22Rv1 (cell line): ENCODE results near the gene ADGRA3.

Experiments
- ZFX ChIP-seq: fragments of 450-650 bp; IDR thresholded peaks from 2 replicates; pipeline ENCODE4 v1.6.1; 2017; ENCODE audit warnings: antibody characterized with exemption, borderline replicate concordance
- TF ChIP-seq, protein P1 (sequence below): fragments of 450-650 bp; IDR thresholded peaks from 2 replicates; pipeline ENCODE4 v1.5.1; 2017; ENCODE audit warnings: mild to moderate bottlenecking

DNA sequence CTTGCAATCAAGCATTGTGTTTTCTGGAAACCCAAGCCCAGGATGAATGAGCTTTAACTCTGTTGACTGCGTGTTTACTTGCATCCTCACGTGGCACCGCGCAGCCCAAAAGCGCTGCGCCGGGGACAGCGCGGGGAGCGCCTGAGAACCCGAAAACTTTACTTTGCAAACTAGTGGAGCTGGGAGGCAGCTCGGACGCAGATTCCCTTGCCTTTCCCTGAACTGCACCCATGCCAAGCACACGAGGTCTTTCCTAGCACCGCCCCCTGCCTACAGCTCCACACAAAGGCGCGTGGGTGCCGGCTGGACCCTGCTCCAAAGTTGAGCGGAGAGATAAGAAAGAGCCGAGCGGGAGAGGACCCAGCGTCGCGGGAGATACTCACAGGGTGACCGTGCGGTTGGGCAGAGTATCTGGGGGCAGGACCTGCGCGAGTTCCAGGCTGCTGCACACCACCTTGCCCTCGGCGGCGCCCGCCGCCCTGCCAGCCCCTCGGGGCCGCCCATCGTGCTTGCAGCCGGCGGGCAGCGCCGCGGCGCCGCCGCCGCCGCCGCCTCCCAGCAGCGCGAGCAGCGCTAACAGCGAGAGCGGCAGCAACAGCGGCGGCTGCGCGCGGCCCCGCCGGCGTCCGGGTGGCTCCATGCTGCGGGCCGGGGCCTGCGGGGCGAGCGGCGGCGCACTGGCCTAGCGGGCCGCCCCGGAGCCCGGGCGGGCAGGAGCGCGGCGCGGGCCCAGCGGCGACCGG, 550 bp downstream of the ADGRA3 start:
- TF ChIP-seq, protein P1, sequence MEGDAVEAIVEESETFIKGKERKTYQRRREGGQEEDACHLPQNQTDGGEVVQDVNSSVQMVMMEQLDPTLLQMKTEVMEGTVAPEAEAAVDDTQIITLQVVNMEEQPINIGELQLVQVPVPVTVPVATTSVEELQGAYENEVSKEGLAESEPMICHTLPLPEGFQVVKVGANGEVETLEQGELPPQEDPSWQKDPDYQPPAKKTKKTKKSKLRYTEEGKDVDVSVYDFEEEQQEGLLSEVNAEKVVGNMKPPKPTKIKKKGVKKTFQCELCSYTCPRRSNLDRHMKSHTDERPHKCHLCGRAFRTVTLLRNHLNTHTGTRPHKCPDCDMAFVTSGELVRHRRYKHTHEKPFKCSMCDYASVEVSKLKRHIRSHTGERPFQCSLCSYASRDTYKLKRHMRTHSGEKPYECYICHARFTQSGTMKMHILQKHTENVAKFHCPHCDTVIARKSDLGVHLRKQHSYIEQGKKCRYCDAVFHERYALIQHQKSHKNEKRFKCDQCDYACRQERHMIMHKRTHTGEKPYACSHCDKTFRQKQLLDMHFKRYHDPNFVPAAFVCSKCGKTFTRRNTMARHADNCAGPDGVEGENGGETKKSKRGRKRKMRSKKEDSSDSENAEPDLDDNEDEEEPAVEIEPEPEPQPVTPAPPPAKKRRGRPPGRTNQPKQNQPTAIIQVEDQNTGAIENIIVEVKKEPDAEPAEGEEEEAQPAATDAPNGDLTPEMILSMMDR: peak; percentile 25
- TF ChIP-seq ZFX: no peak
